DOHH2 (cell line): ENCODE data around the gene CTU1.

Experiments
- H3F3A ChIP-seq: fragments of 200-600 bp; sonication (generic), shearing (Covaris generic); 2 replicates; pipeline ENCODE4 v1.6.0; 2016; ENCODE audit warnings: antibody characterized with exemption, mild to moderate bottlenecking; ENCODE audit not compliant: control insufficient read depth, insufficient read depth
- H3K27ac ChIP-seq: fragments of 200-600 bp; sonication (generic); 2 replicates; pipeline ENCODE4 v1.5.1; 2014; ENCODE audit warnings: low read depth, mild to moderate bottlenecking, low read length, moderate library complexity
- H3K27me3 ChIP-seq: fragments of 200-600 bp; sonication (generic); 2 replicates; pipeline ENCODE4 v1.6.1; 2014; ENCODE audit warnings: mild to moderate bottlenecking, low read length, mixed read lengths; ENCODE audit not compliant: control insufficient read depth
- H3K36me3 ChIP-seq: fragments of 200-600 bp; sonication (generic); 2 replicates; pipeline ENCODE4 v1.6.1; 2014; ENCODE audit warnings: mild to moderate bottlenecking, low read length, moderate library complexity, mixed read lengths; ENCODE audit not compliant: control insufficient read depth
- H3K4me1 ChIP-seq: fragments of 200-600 bp; sonication (generic); 2 replicates; pipeline ENCODE4 v1.6.1; 2014; ENCODE audit warnings: mild to moderate bottlenecking, low read length, mixed read lengths; ENCODE audit not compliant: control insufficient read depth
- H3K4me2 ChIP-seq: fragments of 200-600 bp; sonication (generic); 2 replicates; pipeline ENCODE4 v1.6.0; 2014; ENCODE audit warnings: mild to moderate bottlenecking, low read length, moderate library complexity
- H3K4me3 ChIP-seq: fragments of 200-600 bp; sonication (generic); 2 replicates; pipeline ENCODE4 v1.5.1; 2014; ENCODE audit warnings: mild to moderate bottlenecking, low read length, mixed read lengths
- H3K79me2 ChIP-seq: fragments of 200-600 bp; sonication (generic); 2 replicates; pipeline ENCODE4 v1.6.1; 2014; ENCODE audit warnings: mild to moderate bottlenecking, low read length, mixed read lengths; ENCODE audit not compliant: control insufficient read depth
- H3K9me2 ChIP-seq: fragments of 200-600 bp; sonication (generic); replicated peaks from 2 replicates; pipeline ENCODE4 v1.6.1; 2014; ENCODE audit warnings: mild to moderate bottlenecking, low read length, mixed read lengths; ENCODE audit not compliant: control insufficient read depth
- H3K9me3 ChIP-seq: fragments of 200-600 bp; sonication (generic); 2 replicates; pipeline ENCODE4 v1.6.1; 2014; ENCODE audit warnings: antibody characterized with exemption, low read length, mixed read lengths; ENCODE audit not compliant: control insufficient read depth, insufficient read depth
- H4K20me1 ChIP-seq: fragments of 200-600 bp; sonication (generic); 2 replicates; pipeline ENCODE4 v1.6.0; 2014; ENCODE audit warnings: low read depth, mild to moderate bottlenecking, antibody characterized with exemption, low read length, moderate library complexity; ENCODE audit not compliant: control insufficient read depth, insufficient read depth
- CTCF ChIP-seq: fragments of 200-600 bp; sonication (generic); IDR thresholded peaks from one replicate; pipeline ENCODE4 v1.5.1; 2014; ENCODE audit warnings: antibody characterized with exemption, mild to moderate bottlenecking, low read depth, low read length; ENCODE audit not compliant: poor library complexity, severe bottlenecking
- EZH2phosphoT487 ChIP-seq: fragments of 200-600 bp; sonication (generic); IDR thresholded peaks from 2 replicates; pipeline ENCODE4 v1.6.1; 2017; ENCODE audit warnings: borderline replicate concordance, mild to moderate bottlenecking, antibody characterized with exemption, low read length, moderate library complexity, mixed read lengths

Gene CTU1

DNA sequence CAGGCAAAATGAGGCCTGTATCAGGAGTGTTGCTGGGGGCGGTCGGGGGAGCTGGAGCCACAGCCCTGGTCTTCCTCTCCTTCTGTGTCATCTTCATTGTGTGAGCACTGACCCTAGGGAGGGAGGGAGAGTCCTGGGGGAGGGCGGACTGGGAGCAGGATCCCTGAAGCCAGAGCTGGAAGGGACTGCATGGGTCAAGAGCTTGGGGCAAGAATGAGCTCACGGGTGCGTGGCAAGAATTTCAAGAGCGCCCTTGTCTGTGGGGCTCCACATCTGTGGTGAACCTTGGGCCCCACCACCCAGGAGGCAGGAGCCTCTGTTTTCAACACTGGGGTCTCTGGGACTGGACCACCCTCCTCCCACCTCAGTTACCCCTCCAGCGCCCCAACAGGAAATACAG, 38.5 kb upstream of the CTU1 start:
- Histone ChIP-seq H3K4me2 (no peak overlapping the region; the same call in 1 of the 2 replicates), H3K36me3 (no peaks in the 10 kb centered on the region), H3K27me3 (no peaks in the 10 kb centered on the region), H3F3A (peaks cover 7% of the 10 kb centered on the region; the same call in 1 of the 2 replicates), H3K27ac (no peak overlapping the region), H4K20me1 (no peaks in the 10 kb centered on the region), H3K4me1 (peaks cover 43% of the 10 kb centered on the region), H3K79me2 (no peaks in the 10 kb centered on the region), H3K4me3 (no peak overlapping the region), H3K9me2 (no peaks in the 10 kb centered on the region), H3K9me3 (peaks cover 5% of the 10 kb centered on the region; the same call in 1 of the 2 replicates)
- TF ChIP-seq CTCF = no peak
- TF ChIP-seq EZH2phosphoT487 = no peak

DNA sequence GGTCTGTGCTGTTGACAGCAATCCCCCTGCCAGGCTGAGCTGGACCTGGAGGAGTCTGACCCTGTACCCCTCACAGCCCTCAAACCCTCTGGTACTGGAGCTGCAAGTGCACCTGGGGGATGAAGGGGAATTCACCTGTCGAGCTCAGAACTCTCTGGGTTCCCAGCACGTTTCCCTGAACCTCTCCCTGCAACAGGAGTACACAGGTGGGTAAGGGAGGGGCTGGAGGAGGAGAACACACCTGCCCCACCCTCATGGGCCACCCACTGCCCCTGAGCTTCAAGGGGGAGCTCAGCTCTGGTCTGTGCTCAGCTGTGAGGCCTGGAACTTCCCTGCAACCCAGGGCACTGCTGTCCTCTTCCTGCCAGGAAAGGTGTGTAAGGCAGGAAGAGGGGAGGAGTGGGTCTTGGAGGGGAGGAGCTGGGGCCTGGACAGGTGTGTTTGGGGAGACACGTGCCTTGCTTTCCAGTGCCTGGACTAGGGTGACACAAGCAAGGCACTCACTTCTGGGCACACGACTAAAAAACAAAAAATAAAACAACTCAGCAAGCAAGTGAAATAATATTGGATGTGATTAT, 37.8 kb upstream of the CTU1 start:
- Histone ChIP-seq H3K9me3 (peaks cover 5% of the 10 kb centered on the region; the same call in 1 of the 2 replicates), H3K27me3 (no peaks in the 10 kb centered on the region), H3K36me3 (no peaks in the 10 kb centered on the region), H3K79me2 (no peaks in the 10 kb centered on the region), H3K27ac (no peak overlapping the region), H3F3A (peaks cover 7% of the 10 kb centered on the region; the same call in 1 of the 2 replicates), H4K20me1 (no peaks in the 10 kb centered on the region), H3K4me3 (no peak overlapping the region), H3K4me2 (no peak overlapping the region), H3K4me1 (peaks cover 48% of the 10 kb centered on the region), H3K9me2 (no peaks in the 10 kb centered on the region)
- TF ChIP-seq EZH2phosphoT487 = no peak
- TF ChIP-seq CTCF = no peak

- H3K36me3 ChIP-seq = no peaks in the 10 kb centered on the region
- no peaks in the 10 kb centered on the region for H4K20me1 ChIP-seq
- H3K27me3 ChIP-seq = no peaks in the 10 kb centered on the region
- H3K79me2 ChIP-seq = no peaks in the 10 kb centered on the region
- peaks cover 7% of the 10 kb centered on the region; the same call in 1 of the 2 replicates for H3F3A ChIP-seq
- H3K4me2 ChIP-seq = no peak overlapping the region
- TF ChIP-seq CTCF (no peak), EZH2phosphoT487 (no peak)
- H3K4me3 ChIP-seq = no peak overlapping the region
- H3K9me2 ChIP-seq = no peaks in the 10 kb centered on the region
- peaks cover 5% of the 10 kb centered on the region; the same call in 1 of the 2 replicates for H3K9me3 ChIP-seq
- H3K27ac ChIP-seq = no peak overlapping the region
- peaks cover 50% of the 10 kb centered on the region for H3K4me1 ChIP-seq
These were observed 36.4 kb upstream of the CTU1 start for GRCh38 chr19:51144482-51145045.
